ENCODE results near the gene NANS.

The NANS gene

DNA sequence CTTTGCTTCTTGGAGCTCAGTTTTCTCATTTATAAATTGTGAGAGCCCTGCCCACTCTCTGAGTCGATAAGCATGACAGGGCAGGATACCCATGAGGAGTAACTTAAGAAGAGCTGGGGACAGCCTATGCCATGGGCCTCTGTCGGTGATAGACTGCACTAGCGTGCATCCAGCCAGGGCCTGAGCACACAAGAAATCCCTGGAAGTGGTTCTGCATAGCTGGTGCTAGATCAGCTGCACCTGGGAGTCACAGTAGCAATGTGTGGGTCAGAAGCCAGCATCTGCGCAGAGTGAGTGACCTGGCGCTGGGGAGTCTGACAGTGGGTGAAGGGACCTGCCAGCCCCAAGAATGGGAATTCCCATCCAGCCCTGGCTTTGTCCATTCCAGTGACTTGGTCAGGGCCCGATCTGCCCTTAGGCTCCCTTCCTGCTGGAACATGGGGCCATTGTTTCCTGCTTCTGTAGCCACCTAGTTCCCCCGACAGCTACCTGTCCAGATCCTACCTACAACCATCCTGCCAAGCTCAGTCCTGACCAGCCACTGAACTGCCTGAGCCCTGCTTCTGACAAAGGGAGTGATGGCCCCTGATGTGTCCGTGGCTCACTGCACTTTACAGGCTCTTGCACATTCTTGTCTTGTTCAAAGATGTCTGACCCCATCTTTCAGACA is 35.9 kb upstream of the NANS start:
- DNase-seq = no peak
- H3K36me3 ChIP-seq = peaks cover 59% of the 10 kb centered on the region
- TF ChIP-seq, protein P1, sequence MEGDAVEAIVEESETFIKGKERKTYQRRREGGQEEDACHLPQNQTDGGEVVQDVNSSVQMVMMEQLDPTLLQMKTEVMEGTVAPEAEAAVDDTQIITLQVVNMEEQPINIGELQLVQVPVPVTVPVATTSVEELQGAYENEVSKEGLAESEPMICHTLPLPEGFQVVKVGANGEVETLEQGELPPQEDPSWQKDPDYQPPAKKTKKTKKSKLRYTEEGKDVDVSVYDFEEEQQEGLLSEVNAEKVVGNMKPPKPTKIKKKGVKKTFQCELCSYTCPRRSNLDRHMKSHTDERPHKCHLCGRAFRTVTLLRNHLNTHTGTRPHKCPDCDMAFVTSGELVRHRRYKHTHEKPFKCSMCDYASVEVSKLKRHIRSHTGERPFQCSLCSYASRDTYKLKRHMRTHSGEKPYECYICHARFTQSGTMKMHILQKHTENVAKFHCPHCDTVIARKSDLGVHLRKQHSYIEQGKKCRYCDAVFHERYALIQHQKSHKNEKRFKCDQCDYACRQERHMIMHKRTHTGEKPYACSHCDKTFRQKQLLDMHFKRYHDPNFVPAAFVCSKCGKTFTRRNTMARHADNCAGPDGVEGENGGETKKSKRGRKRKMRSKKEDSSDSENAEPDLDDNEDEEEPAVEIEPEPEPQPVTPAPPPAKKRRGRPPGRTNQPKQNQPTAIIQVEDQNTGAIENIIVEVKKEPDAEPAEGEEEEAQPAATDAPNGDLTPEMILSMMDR (IDR thresholded peaks at IDR 0.05; ENCODE audit: low read depth, low read length) = no peak
- no peaks in the 10 kb centered on the region for H3K9me3 ChIP-seq (ENCODE audit: severe bottlenecking)
- no peaks in the 10 kb centered on the region for H3K27me3 ChIP-seq (ENCODE audit: insufficient read depth, low read depth, severe bottlenecking)
- no peak overlapping the region for H3K27ac ChIP-seq
- H3K4me3 ChIP-seq (ENCODE audit: low read depth, low read length) = no peak overlapping the region

DNA sequence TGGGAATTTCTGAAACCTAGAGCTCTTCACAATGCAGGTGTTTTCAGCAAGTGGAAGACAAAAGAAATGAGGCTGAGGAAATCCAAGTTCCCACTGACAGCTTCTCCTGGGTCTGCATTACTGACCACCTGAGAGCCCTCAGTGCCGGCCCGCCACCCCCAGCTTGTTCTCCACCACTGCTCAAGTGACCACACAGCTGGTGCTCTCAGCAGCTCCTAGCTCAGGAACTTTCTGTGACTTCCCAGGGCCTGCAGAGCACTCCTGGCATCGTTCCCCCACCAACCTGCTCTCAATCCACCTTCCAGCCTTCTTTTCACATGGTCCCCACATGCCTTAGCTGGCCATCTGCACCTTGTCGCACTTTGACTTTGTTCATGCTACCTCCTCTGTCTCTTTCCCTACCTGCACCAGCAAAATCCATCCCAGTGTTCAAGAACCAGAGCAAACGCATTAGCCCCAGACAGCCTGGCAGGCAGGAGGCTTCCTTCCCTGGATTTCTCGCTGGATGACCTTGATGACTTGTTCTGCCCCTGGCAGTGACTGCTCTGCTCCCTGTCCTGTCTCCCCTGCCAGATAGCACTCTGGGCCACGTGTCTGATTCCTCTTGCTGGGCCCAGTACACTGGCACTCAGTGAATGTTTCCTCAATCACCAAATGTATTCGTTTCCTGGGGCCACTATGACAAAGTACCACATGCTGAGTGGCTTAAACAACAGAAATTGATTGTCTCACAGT is 35.1 kb upstream of the NANS start:
- H3K4me3 ChIP-seq (ENCODE audit: low read depth, low read length) = no peak overlapping the region
- DNase-seq = no peak
- peaks cover 51% of the 10 kb centered on the region for H3K36me3 ChIP-seq
- H3K27me3 ChIP-seq (ENCODE audit: insufficient read depth, low read depth, severe bottlenecking) = no peaks in the 10 kb centered on the region
- no peak overlapping the region for H3K27ac ChIP-seq
- no peaks in the 10 kb centered on the region for H3K9me3 ChIP-seq (ENCODE audit: severe bottlenecking)
- TF ChIP-seq, protein P1 (IDR thresholded peaks at IDR 0.05; ENCODE audit: low read depth, low read length) = no peak

DNA sequence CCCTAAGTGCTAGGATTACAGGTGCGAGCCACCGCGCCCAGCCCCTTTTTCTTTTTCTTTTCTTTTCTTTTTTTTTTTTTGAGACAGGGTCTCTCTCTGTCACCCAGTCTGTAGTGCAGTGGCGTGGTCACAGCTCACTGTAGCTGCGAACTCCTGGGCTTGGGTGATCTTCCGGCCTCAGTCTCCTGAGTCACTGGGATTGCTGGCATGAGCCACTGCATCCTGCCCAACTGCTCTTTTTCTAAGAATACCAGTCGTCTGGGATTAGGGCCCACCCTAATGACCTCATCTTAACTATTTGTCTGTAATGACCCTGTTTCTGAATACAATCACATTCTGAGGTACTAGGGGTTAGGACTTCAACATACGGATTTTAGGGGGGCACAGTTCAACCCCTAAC is 34.1 kb upstream of the NANS start:
- TF ChIP-seq, protein P1 (IDR thresholded peaks at IDR 0.05; ENCODE audit: low read depth, low read length) = no peak
- H3K27ac ChIP-seq = no peak overlapping the region
- H3K9me3 ChIP-seq (ENCODE audit: severe bottlenecking) = no peaks in the 10 kb centered on the region
- no peak overlapping the region for H3K4me3 ChIP-seq (ENCODE audit: low read depth, low read length)
- peaks cover 41% of the 10 kb centered on the region for H3K36me3 ChIP-seq
- DNase-seq = no peak
- H3K27me3 ChIP-seq (ENCODE audit: insufficient read depth, low read depth, severe bottlenecking) = no peaks in the 10 kb centered on the region

DNA sequence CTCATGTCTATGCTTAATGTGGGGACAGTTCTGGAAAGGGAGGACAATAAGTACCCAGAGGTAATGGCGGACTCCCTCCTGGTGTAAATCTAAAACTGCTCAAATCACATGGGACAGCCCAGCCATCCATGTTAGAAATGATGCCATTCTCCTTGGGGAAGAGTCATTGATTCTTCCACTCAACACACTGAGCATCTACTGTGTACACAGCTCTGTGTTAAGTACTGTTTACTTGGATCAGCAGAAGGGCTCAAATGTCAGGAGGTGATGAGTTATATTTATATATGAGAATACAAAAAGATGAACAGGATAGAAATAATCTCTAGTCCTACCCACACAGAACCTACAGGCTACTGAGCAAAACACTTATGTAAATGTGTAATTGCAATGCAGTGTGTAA is 31.8 kb upstream of the NANS start:
- Histone ChIP-seq H3K36me3 (peaks cover 18% of the 10 kb centered on the region), H3K9me3 (ENCODE audit: severe bottlenecking) (no peaks in the 10 kb centered on the region), H3K27ac (no peak overlapping the region), H3K4me3 (ENCODE audit: low read depth, low read length) (no peak overlapping the region), H3K27me3 (ENCODE audit: insufficient read depth, low read depth, severe bottlenecking) (no peaks in the 10 kb centered on the region)
- TF ChIP-seq, protein P1 (IDR thresholded peaks at IDR 0.05; ENCODE audit: low read depth, low read length) = no peak
- DNase-seq = no peak

DNA sequence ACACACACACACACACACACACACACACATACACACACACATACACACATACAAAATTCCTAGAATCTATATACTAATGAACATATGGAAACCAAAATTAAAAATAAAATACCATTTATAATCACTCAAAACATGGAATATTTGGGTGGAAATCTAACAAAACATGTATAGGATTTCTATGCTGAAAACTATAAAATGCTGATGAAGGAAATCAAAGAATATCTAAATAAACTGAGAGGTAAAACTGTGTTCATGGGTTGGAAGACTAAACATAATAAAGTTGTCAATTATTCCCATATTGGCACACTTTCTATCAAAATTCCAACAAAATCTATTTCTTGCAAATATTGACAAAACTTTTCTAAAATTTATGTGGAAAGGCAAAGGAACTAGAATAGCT is 25.4 kb upstream of the NANS start:
- no peaks in the 10 kb centered on the region for H3K36me3 ChIP-seq
- no peak overlapping the region for H3K4me3 ChIP-seq (ENCODE audit: low read depth, low read length)
- no peaks in the 10 kb centered on the region for H3K9me3 ChIP-seq (ENCODE audit: severe bottlenecking)
- no peak overlapping the region for H3K27ac ChIP-seq
- TF ChIP-seq, protein P1 (IDR thresholded peaks at IDR 0.05; ENCODE audit: low read depth, low read length) = no peak
- no peaks in the 10 kb centered on the region for H3K27me3 ChIP-seq (ENCODE audit: insufficient read depth, low read depth, severe bottlenecking)
- DNase-seq = no peak
